ENCODE data around the gene MGAT5.

Gene MGAT5

DNA sequence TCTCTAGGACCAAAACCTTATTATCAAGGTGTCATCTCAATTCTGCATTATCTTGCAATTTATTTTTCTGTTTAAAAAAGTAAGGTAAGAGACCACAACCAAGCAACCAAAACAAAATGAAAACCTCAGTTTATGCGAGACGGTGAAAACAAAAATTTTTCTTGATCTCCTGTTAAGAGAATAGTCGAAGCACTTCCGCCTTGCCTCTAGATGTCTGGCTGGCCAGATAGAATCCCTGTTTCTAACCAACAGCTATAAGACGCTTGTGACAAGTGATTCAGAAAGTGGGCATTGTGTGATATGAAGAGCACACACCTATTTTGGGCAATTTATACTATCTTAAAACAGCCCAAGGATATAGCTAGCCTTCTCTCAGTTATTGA is 51.2 kb downstream of the MGAT5 start:
- DNase-seq = no peak

DNA sequence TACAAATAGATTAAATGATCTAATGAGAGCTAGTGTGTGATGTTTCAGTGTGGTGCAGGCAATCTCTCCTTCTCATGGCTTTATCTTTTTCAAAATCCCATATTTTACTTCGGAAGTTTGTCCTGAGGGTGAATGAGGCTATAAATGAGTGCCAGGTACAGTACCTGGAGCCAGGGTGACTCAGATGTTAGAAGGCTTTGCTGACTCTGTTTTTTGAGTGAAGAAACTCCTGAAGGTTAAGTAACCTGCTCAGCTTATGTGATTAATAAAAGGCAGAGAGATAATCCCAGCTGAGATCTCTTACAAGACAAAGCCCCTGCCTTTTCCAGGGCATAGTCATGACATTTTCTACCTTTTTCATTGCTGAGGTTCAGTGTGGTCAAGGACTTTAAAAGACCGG is 52.6 kb downstream of the MGAT5 start:
- no peak for DNase-seq

DNA sequence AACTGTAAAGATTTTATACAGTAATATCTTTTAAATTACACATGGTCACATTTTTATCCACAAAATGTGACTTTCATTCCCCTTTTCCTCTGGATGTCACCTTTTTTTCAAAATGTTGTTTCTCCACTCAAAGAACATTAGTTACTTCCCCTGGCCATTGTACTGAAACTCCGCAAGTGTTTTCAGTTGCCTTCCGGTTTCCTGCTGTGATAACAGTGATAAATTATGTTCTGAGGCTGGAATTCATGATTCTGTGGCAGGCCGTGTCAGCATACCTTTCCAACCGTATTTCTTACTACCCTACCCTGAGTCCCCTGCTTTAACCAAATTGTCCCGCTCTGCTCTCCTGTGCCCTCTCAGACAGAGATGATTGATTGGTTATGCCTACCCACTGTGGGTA is 53.5 kb downstream of the MGAT5 start:
- DNase-seq = no peak

DNA sequence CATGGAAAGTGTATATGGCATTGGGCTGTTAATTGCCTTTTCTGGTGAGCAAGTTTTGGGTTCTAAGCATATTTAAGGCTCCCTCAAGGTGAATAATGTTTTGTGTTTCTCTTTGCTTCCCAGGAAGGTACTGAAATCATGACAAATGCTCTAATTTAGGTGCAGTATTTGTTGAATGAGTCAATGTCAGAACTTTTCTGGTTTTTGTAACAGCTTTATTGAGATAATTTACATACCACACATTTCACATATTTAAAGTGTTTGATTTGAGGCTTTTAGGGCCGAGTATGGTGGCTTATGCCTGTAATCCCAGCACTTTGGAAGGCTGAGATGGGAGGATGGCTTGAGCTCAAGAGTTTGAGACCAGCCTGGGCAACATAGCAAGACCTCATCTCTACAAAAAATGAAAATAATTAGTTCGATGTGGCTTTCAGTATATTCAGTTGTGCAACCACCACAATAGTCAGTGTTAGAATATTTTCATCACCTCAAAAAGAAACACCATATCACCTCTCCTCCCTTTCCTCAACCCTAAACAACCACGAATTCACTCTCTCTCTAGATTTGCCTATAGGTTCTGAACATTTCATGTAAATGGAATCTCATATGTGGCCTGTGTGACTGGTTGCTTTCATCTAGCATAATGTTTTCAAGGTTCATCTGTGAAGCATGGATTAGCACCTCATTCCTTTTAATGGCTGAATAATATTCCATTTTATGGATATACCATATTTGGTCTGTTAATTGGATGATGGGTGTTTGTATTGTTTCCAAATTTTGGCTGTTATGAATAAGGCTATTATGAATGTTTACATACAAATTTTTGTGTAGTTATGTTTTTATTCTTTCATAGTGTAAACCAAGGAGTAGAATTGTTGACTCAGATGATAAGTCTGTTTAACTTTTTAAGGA is 54.9 kb downstream of the MGAT5 start:
- no peak for DNase-seq

- DNase-seq = peak; percentile 35
Measured at GRCh38 chr2:134310107-134311079, 56.5 kb downstream of the MGAT5 start.

GRCh38 chr2:134312482-134312881 is 58.6 kb downstream of the MGAT5 start:
- DNase-seq = no peak

DNA sequence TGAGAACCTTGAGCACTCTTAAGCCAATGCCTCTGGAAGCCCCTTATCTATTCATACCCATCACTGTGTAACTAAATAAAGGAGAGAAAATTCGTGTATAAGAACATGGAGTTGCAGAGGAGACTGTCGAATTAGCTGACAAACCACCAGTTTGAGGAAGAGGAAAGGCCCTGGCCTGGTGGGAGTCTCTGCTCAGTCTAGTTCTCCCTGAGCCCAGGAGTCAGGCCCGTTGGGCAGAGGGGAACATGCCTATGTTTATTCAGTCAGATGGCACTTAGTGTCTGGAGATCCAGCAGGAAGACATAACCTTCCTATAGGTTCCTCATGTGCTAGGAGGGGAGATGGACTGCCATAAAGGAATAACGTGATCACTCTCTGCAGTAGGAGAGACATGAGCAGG is 60.3 kb downstream of the MGAT5 start:
- no peak for DNase-seq

DNA sequence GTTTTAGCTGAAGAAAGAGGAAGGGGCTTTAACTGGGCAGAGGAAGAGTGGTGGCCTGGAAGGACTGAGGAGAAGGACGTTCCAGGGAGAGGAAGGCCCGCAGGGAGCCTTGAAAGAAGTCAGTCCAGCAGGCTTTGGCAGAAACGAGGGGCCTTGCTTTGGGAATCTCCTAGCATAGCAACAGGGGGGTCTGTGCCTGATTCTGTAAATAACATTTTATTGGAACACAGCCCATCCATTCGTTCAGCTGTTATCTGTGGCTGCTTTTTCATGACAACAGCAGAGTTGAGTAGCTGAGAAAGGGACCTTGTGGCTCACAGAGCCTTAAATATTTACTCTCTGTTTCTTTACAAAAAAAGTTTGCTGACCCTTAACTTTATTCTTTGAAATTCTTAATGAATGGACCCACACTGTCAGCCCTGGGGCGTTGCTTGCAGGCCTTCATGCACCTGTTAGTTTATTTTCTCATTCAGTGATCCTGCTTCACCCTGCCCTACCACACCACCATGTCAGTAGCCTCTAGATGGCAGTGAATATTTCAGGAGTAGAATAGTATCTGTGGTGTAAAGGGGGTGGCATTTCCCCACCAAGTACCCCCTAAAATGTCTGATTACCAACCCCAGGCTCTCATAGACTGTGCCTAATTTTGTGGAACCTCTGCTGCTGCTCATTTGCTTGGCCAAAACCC is 61.0 kb downstream of the MGAT5 start:
- no peak for DNase-seq

- DNase-seq = no peak
Measured at GRCh38 chr2:134315471-134315870, 61.6 kb downstream of the MGAT5 start.

DNA sequence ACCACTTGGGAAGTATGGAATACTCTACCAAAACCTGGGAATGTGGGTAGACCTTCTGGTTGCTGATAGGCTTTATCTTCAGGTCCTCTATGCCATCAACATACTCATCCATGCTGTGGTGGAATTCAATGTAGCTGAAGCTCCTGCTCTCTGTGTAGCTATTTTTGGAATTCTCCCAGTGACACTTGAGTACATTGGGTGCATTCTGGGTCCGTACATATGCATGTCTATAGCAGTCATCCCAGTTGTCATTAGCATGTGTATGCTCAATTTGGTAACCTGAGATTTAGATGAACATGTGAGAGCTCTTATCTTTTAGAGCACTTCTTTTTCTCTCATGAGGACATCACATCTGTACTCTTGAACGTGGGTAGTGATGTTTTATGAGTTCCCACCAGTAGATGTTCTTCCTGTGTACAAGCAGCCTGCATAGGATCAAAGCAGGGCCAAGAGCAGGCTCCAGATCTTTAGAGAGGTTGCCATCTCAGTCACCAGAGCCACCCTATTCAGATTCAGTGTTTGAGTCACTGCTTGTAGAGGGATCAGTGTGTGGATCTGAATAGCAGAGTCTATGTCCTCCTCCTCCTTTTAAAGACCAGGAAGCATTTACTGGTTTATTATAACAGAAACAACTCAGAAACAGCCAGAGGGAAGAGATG is 65.9 kb downstream of the MGAT5 start:
- no peak for DNase-seq

DNA sequence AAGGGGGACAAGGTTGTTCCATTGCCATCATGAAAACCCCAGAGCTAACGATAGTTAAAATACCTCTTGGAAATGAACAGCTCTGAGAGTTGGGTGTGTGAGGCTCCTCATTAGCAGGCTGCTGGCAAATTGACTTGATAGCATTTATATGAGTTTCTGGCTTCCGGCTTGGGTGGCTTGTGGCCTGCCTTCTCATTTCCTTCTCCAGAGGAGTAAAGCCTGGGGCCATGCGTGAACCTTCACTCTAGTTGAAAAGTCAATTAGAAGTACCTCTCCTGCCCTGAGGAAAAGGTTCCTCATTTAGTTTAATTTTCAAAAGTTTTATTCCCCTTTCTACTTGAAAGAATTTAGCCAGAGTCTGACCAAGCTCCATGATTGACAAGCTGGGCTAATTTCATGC is 67.1 kb downstream of the MGAT5 start:
- no peak for DNase-seq

DNA sequence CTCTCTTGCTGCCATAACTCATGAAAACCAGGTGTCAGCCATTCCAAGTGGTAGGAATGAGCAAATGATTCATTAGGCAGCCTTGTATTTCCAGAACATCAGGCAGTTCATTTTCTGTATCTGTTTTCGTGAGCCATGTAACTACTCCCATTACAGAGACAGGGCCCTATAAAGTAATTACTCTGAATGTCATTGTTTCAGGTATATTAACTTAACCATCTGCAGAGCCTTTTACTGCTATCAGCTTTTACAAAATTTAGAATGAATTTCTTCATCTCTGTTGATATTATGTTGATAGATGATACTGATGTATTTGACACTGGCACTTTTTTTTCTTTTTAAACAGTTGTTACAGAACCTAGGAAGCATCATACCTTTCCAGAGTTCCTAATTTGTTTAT is 69.9 kb downstream of the MGAT5 start:
- no peak for DNase-seq

DNA sequence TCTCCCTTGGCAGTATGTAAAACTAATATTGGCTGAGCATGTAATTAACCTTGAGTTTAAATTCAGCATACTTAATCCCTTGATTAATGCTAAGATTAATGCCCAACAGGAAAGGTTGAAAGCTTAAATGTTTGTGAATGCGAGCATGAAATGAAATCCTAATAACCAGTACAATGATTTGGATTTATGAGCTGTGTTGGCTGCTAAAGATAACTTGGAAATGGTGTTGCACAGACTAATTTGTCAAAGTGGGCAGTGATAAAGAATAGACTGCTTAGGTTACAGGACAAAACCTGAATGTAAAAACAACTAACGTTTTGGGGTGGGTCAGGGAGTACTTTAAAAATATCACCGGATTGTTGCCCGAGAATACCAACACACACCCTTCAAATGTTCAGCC is 70.6 kb downstream of the MGAT5 start:
- DNase-seq = no peak

DNA sequence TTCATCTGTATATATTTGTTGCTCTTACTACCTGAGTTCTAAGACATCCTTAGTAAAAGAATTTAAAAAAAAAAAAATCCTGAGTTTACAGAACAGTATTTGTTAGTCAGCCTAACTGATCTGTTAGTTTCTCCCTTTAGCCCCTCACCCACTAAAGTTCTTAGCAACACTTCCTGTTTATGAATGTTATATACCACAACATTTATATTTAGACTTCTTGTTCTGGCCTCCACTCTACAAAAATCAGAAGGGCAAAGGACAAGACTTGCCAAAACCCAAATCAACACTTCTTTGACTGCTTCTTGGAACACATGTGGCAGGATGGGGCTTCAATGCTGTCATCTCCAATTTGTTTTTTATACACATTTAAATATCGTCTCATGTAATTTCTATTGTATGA is 71.1 kb downstream of the MGAT5 start:
- no peak for DNase-seq

- no peak for DNase-seq
Measured at GRCh38 chr2:134325696-134326095, 71.8 kb downstream of the MGAT5 start.

DNA sequence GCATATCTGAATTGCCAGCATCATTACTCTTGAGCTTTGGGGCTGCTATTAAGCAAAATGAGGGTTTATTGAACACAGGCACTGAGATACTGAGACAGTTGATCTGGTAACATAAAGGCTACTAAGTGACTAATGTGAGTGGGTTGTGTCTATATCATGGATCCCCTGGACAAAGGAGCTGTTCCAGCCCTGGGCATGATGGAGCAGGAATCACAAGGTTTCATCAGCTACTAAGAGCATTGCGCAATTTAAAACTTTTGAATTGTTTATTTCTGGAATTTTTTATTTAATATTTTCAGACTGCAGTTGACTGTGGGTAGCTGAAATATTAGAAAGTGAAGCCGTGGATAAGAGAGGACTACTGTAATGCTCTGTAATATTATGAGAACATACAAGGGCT is 73.5 kb downstream of the MGAT5 start:
- no peak for DNase-seq

GRCh38 chr2:134331081-134331480 is 77.2 kb downstream of the MGAT5 start:
- no peak for DNase-seq

GRCh38 chr2:134333646-134334189 is 79.8 kb downstream of the MGAT5 start:
- DNase-seq = no peak

DNA sequence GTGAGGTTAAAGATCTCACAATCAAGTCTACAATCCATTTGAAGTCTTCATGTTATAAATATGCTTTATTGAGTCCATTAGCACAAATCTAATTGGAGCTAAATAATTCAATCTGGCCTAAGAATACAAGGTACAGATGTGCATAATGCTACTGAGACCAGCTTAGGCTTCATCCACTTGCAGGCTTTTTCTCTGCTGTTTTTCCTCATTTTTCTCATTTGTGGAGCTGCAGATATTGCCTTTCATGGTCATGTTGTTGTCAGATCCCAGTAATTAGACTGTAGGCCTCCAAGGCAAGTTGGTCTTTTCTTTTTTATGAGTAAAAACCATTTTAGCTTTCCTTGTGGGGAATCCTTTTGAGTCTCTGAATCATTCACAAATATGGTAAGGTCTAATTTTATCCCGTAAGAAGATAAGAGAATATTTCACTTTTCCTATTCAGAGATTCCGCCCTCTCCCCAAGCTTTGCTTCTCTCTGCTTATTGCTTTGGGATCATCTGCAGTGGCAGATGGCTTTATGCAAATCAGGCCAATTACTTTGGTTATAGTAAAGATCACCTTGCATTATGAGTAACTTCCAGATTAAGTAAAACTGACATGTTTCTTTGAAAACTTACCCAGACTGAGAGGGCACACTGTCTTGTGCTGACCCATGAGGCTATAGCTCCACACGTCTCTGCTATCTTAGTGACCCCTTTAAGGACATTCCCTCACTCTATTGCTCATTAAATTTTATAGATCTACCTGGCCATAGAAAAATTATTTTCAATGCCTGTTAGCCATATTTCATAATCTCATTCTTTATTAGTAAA is 80.9 kb downstream of the MGAT5 start:
- DNase-seq = no peak

- no peak for DNase-seq
Measured at GRCh38 chr2:134335601-134336000, 81.7 kb downstream of the MGAT5 start.

GRCh38 chr2:134336352-134336751 is 82.5 kb downstream of the MGAT5 start:
- no peak for DNase-seq

All from fibroblast of skin of abdomen (primary cell).